Panc1 (cell line): ENCODE data around the gene MTX3. TPM values are rescaled to one million over a fixed set of nuclear protein-coding genes. Genes with fewer than 3 reads are reported as not detected.

Experiments used
- ATAC-seq: fragments of 200-7000 bp; cut with Tn5 transposase; 2 replicates; pipeline ENCODE4 v1.9.1; 2020; ENCODE audit warnings: mild to moderate bottlenecking, moderate library complexity
- BruUV-seq: library from RNA; stranded (reverse); fragments of 400-500 nt; replicated peaks from 2 replicates; lab custom pipeline; 2021; lab: Mats Ljungman, UMichigan
- CTCF ChIA-PET: fragments of 300-600 bp; sonication (Branson Sonifier 250); formaldehyde crosslinking; loops from one replicate; lab custom pipeline; 2022; ENCODE audit warnings: antibody characterized with exemption; lab: Charles Lee
- POLR2A ChIA-PET: fragments of 300-600 bp; sonication (Branson Sonifier 250); formaldehyde crosslinking; loops from one replicate; lab custom pipeline; 2022; ENCODE audit warnings: antibody characterized with exemption; lab: Charles Lee
- DNase-seq: peaks from one replicate; pipeline ENCODE4 v3.0.0-alpha.2; 2010; ENCODE audit warnings: low read depth, low spot score
- H3K27ac ChIP-seq: 2 replicates; pipeline ENCODE4 v1.5.1; 2011; ENCODE audit warnings: mild to moderate bottlenecking, low read length, inconsistent platforms
- H3K27me3 ChIP-seq: fragments of 200-500 bp; sonication (Bioruptor generic); 2 replicates; pipeline ENCODE4 v1.6.0; 2014; ENCODE audit warnings: low read length, inconsistent platforms; ENCODE audit not compliant: control insufficient read depth, insufficient read depth
- H3K36me3 ChIP-seq: fragments of 200-500 bp; sonication (Bioruptor generic); 2 replicates; pipeline ENCODE4 v1.5.1; 2014; ENCODE audit warnings: inconsistent platforms, mild to moderate bottlenecking, low read length, moderate library complexity; ENCODE audit not compliant: control insufficient read depth, insufficient read depth
- H3K4me1 ChIP-seq: 2 replicates; pipeline ENCODE4 v1.5.1; 2011; ENCODE audit warnings: inconsistent platforms, mild to moderate bottlenecking, low read length, moderate library complexity; ENCODE audit not compliant: control insufficient read depth, insufficient read depth
- H3K4me3 ChIP-seq, 2 experiments: 2 replicates each; pipeline ENCODE4 v1.5.1; 2011 to 2012; ENCODE audit warnings: low read depth in 2 of 2, low read length in 2 of 2, mild to moderate bottlenecking in 2 of 2, inconsistent platforms in 1 of 2, moderate library complexity in 1 of 2
- H3K9me3 ChIP-seq: fragments of 200-500 bp; sonication (Bioruptor generic); 2 replicates; pipeline ENCODE4 v1.5.1; 2014; ENCODE audit warnings: low read depth, mild to moderate bottlenecking, inconsistent platforms, low read length, moderate library complexity; ENCODE audit not compliant: control insufficient read depth, insufficient read depth
- POLR2AphosphoS5 ChIP-seq: IDR thresholded peaks from 2 replicates; pipeline ENCODE4 v1.6.1; 2012; ENCODE audit warnings: mild to moderate bottlenecking, low read depth, low read length, moderate library complexity
- SIN3A ChIP-seq: IDR thresholded peaks from 2 replicates; pipeline ENCODE4 v1.6.1; 2012; ENCODE audit warnings: low read depth, mild to moderate bottlenecking, low read length, moderate library complexity, borderline replicate concordance; ENCODE audit not compliant: insufficient read depth
- TCF7L2 ChIP-seq: IDR thresholded peaks from 2 replicates; pipeline ENCODE4 v1.6.1; 2011; ENCODE audit warnings: mild to moderate bottlenecking, low read depth, low read length, inconsistent platforms
- in situ Hi-C: cut with HindIII; loops from 2 replicates; pipeline ENCODE4 v1.10.0; 2016; ENCODE audit warnings: low sequenced_read_pairs, low pct_unique_long_range_greater_than_20kb
- intact Hi-C: fragments of 100-400 bp; cut with micrococcal nuclease; formaldehyde crosslinking; loops from one replicate; pipeline ENCODE4 v1.10.0; 2022; ENCODE audit not compliant: unreplicated experiment
- total RNA-seq: library from RNA; stranded (reverse); gene quantifications from one replicate; pipeline ENCODE4 v1.2.1, GENCODE V29; 2021; ENCODE audit not compliant: unreplicated experiment
- TF ChIP-seq, protein P1 (sequence below): fragments of 450-650 bp; IDR thresholded peaks from 2 replicates; pipeline ENCODE4 v1.5.1; 2017; ENCODE audit warnings: mild to moderate bottlenecking
- TF ChIP-seq, protein P2 (sequence below), 2 experiments: IDR thresholded peaks; 2 replicates each; pipeline ENCODE4 v1.6.1; 2011 to 2012; ENCODE audit warnings: low read depth in 2 of 2, control low read depth in 1 of 2, low read length in 1 of 2, mild to moderate bottlenecking in 1 of 2, moderate library complexity in 1 of 2; ENCODE audit not compliant: insufficient read depth in 1 of 2

Gene MTX3
- total RNA-seq, 1 experiment from 2014 or later, result 18.1 TPM

GRCh38 chr5:79959407-79959806, 31.7 kb downstream of the MTX3 start:
- Histone ChIP-seq H3K27ac (no peak overlapping the region), H3K4me3 (no peak overlapping the region), H3K36me3 (no peaks in the 10 kb centered on the region), H3K9me3 (no peaks in the 10 kb centered on the region), H3K27me3 (peaks cover 2% of the 10 kb centered on the region; the same call in 1 of the 2 replicates), H3K4me1 (no peaks in the 10 kb centered on the region)
- ATAC-seq (no peak), DNase-seq (no peak)
- TF ChIP-seq, protein P1, sequence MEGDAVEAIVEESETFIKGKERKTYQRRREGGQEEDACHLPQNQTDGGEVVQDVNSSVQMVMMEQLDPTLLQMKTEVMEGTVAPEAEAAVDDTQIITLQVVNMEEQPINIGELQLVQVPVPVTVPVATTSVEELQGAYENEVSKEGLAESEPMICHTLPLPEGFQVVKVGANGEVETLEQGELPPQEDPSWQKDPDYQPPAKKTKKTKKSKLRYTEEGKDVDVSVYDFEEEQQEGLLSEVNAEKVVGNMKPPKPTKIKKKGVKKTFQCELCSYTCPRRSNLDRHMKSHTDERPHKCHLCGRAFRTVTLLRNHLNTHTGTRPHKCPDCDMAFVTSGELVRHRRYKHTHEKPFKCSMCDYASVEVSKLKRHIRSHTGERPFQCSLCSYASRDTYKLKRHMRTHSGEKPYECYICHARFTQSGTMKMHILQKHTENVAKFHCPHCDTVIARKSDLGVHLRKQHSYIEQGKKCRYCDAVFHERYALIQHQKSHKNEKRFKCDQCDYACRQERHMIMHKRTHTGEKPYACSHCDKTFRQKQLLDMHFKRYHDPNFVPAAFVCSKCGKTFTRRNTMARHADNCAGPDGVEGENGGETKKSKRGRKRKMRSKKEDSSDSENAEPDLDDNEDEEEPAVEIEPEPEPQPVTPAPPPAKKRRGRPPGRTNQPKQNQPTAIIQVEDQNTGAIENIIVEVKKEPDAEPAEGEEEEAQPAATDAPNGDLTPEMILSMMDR, result no peak
- TF ChIP-seq, protein P2, sequence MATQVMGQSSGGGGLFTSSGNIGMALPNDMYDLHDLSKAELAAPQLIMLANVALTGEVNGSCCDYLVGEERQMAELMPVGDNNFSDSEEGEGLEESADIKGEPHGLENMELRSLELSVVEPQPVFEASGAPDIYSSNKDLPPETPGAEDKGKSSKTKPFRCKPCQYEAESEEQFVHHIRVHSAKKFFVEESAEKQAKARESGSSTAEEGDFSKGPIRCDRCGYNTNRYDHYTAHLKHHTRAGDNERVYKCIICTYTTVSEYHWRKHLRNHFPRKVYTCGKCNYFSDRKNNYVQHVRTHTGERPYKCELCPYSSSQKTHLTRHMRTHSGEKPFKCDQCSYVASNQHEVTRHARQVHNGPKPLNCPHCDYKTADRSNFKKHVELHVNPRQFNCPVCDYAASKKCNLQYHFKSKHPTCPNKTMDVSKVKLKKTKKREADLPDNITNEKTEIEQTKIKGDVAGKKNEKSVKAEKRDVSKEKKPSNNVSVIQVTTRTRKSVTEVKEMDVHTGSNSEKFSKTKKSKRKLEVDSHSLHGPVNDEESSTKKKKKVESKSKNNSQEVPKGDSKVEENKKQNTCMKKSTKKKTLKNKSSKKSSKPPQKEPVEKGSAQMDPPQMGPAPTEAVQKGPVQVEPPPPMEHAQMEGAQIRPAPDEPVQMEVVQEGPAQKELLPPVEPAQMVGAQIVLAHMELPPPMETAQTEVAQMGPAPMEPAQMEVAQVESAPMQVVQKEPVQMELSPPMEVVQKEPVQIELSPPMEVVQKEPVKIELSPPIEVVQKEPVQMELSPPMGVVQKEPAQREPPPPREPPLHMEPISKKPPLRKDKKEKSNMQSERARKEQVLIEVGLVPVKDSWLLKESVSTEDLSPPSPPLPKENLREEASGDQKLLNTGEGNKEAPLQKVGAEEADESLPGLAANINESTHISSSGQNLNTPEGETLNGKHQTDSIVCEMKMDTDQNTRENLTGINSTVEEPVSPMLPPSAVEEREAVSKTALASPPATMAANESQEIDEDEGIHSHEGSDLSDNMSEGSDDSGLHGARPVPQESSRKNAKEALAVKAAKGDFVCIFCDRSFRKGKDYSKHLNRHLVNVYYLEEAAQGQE (IDR thresholded peaks at IDR 0.05; ENCODE audit: insufficient read depth in 1 of 2, low read depth in 2 of 2, low read length in 1 of 2), result no peak
- no peak for TF ChIP-seq TCF7L2
- no peak for TF ChIP-seq SIN3A
- no peak for TF ChIP-seq POLR2AphosphoS5
- POLR2A ChIA-PET, result interaction anchor here (0.6 kb wide), 1 partner anchor 9 kb away, joined by 7 read pairs; no protein-coding TSS in a partner anchor
- in situ Hi-C loops (no loop called here), intact Hi-C loops (no loop called here)
- BruUV-seq, result no TSS peak
- CTCF ChIA-PET, result no interaction called here

DNA sequence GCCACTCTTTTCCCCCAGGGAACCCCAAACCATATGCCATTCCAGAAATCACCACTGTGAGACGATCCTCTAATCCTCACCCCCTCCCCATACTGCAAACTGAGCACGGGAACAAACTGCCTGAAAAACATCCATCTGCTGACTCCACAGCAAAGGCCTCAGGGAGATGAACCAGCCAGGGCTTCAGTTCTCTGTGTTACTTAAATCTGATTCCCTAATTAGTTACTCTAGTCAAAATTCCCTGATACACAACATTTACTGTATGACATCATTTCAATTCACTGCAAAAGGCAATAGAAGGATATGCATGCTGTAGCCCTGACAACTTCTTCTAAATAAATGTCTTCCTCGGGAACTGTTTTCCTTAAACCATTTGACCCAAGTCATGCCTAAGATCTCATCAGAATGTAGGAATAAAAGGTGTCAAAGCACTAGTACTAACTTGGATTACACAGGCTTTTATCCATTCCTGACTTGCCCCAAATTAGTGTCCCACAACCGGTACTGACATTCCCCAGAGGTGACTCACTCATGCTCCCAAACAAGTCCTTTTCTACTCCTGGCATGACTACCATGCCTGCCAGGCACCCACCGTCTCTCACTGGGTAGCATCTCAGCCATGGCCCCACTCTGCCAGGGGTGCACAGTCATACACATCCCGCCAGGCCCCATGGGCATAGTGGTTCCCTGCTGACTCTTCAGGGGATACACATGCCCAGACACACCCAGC, 35.0 kb downstream of the MTX3 start:
- DNase-seq (no peak), ATAC-seq (peak; percentile 45; the same call in 1 of the 2 replicates)
- TF ChIP-seq SIN3A (no peak), TCF7L2 (no peak), POLR2AphosphoS5 (no peak)
- TF ChIP-seq, protein P2 (IDR thresholded peaks at IDR 0.05; ENCODE audit: insufficient read depth in 1 of 2, low read depth in 2 of 2, low read length in 1 of 2), result no peak
- TF ChIP-seq, protein P1, result no peak
- no TSS peak for BruUV-seq
- Histone ChIP-seq H3K27ac (no peak overlapping the region), H3K27me3 (0 out of 2 replicates have a peak, but pooled peaks cover 3% of the 10 kb centered on the region), H3K36me3 (no peaks in the 10 kb centered on the region), H3K4me3 (no peak overlapping the region), H3K4me1 (no peaks in the 10 kb centered on the region), H3K9me3 (no peaks in the 10 kb centered on the region)
- intact Hi-C loops, result no loop called here
- ChIA-PET POLR2A (no interaction called here), CTCF (no interaction called here)
- in situ Hi-C loops, result no loop called here
